ENCODE data around the gene EFCC1.
"Not testable (repeated sequence)": the region's sequence is repeated elsewhere in the genome, so short reads cannot be mapped to it uniquely, and the experiment has no call there.

EFCC1 gene

DNA sequence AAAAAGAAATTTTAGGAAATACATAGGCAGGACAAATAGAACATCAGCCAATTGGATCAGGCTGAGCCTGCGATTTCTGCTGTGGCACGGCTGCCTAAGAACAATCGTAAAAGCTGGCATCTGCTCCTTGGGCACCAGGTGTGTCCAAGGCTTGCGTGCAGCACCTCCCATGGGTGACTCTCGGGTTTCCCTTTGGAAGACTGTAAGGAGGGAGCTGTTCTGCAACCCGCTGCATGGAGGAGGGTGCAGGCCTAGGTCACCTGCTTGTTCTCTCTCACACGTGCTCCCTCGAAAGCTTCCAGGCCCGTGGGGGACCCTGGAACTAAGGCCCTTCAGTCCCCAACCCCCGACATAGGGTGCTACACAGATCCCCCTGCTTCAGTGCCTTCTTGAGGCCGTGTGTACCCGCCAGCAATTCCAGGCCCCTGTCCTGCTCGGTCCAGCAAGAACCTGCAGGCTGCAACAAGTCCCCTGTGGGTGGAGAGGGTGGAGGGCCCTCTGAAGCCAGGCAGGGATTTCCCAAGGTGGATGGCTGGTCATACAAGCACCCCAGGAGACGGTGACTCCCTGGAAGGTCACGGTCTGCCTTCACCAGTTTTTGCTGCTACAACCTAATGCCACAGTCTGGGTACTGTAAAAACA, 62.9 kb downstream of the EFCC1 start:
- H3K27me3 ChIP-seq (ENCODE audit: insufficient read depth, low read length), result no peaks in the 10 kb centered on the region
- H3K4me2 ChIP-seq (ENCODE audit: low read length), result no peak overlapping the region
- no CpG with 5 or more reads among the region's 15 CpGs for WGBS (ENCODE audit: extremely low coverage, insufficient coverage, insufficient read length)
- H4K8ac ChIP-seq (ENCODE audit: low read depth, low read length), result no peak overlapping the region
- H3K79me1 ChIP-seq (ENCODE audit: low read length), result no peaks in the 10 kb centered on the region
- H3K4me1 ChIP-seq (ENCODE audit: control insufficient read depth in 1 of 2, insufficient read depth in 2 of 2, low read length in 2 of 2), result no peaks in the 10 kb centered on the region
- H3K4me3 ChIP-seq (ENCODE audit: low read depth, low read length), result no peak overlapping the region
- no peak overlapping the region for H2AK5ac ChIP-seq (ENCODE audit: low read length)
- H3K9ac ChIP-seq (ENCODE audit: low read length), result no peak overlapping the region
- no peak overlapping the region for H2BK12ac ChIP-seq (ENCODE audit: low read length)
- H3K18ac ChIP-seq (ENCODE audit: low read length), result no peak overlapping the region
- no peak overlapping the region for H3K4ac ChIP-seq (ENCODE audit: low read depth, low read length)
- no peak overlapping the region for H3K14ac ChIP-seq (ENCODE audit: low read length)
- H2BK5ac ChIP-seq (ENCODE audit: low read depth, low read length, poor library complexity), result no peak overlapping the region
- no peak overlapping the region for H4K12ac ChIP-seq (ENCODE audit: low read depth, low read length)
- no peak overlapping the region for H3K27ac ChIP-seq (ENCODE audit: low read depth, low read length)
- no peak overlapping the region for H4K91ac ChIP-seq (ENCODE audit: low read depth, low read length)
- H3K79me2 ChIP-seq (ENCODE audit: control insufficient read depth, insufficient read depth, low read length, poor library complexity), result peaks cover 2% of the 10 kb centered on the region
- no peaks in the 10 kb centered on the region for H3K36me3 ChIP-seq (ENCODE audit: control insufficient read depth in 1 of 2, insufficient read depth in 2 of 2, low read length in 2 of 2)
- no peak for DNase-seq
- no peak overlapping the region for H2BK120ac ChIP-seq (ENCODE audit: insufficient read depth, low read length, poor library complexity)
- H2AFZ ChIP-seq (ENCODE audit: insufficient read depth, low read length, poor library complexity), result no peak overlapping the region
- H3K9me3 ChIP-seq (ENCODE audit: insufficient read depth, low read depth, low read length), result peaks cover 2% of the 10 kb centered on the region
- no peak overlapping the region for H3K23ac ChIP-seq (ENCODE audit: low read length)

DNA sequence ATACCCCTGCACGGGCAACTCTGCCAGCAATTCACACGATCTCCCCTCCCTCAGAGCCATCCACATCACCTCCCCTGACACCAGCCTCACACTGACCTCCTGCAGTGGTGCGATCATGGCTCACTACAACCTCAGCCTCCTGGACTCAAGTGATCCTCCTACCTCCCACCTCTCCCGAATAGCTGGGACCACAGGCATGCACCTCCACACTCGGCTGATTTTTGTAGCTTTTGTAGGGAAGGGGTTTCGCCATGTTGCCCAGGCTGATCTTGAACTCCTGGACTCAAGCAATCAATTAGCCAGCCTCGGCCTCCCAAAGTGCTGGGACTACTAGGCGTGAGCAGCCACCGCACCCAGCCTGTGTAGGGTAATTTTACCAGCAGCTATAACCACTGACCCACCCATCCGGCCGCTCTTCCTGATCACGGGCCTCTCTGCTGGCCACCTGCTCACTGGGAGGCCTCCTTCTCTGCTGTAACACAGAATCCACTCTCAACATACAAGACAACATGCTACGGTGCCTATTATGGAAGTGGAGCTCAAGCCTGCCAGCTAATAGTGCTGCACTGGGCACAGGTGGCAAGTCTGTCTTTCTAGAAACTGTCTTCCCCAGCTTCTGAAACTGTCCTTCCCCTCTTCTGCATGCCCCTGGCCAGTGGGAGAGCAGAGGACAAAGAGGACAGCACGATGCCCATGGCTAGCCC, 64.1 kb downstream of the EFCC1 start:
- WGBS (ENCODE audit: extremely low coverage, insufficient coverage, insufficient read length), result no CpG with 5 or more reads among the region's 14 CpGs
- Histone ChIP-seq H4K91ac (ENCODE audit: low read depth, low read length) (no peak overlapping the region), H2BK5ac (ENCODE audit: low read depth, low read length, poor library complexity) (no peak overlapping the region), H2BK12ac (ENCODE audit: low read length) (no peak overlapping the region), H3K4ac (ENCODE audit: low read depth, low read length) (no peak overlapping the region), H3K27ac (ENCODE audit: low read depth, low read length) (no peak overlapping the region), H2AK5ac (ENCODE audit: low read length) (no peak overlapping the region), H4K8ac (ENCODE audit: low read depth, low read length) (no peak overlapping the region), H3K79me2 (ENCODE audit: control insufficient read depth, insufficient read depth, low read length, poor library complexity) (no peaks in the 10 kb centered on the region), H3K18ac (ENCODE audit: low read length) (no peak overlapping the region), H3K4me2 (ENCODE audit: low read length) (no peak overlapping the region), H2BK120ac (ENCODE audit: insufficient read depth, low read length, poor library complexity) (no peak overlapping the region), H3K4me1 (ENCODE audit: control insufficient read depth in 1 of 2, insufficient read depth in 2 of 2, low read length in 2 of 2) (no peaks in the 10 kb centered on the region), H3K9me3 (ENCODE audit: insufficient read depth, low read depth, low read length) (peaks cover 2% of the 10 kb centered on the region), H3K79me1 (ENCODE audit: low read length) (no peaks in the 10 kb centered on the region), H3K9ac (ENCODE audit: low read length) (no peak overlapping the region), H3K14ac (ENCODE audit: low read length) (no peak overlapping the region), H3K23ac (ENCODE audit: low read length) (no peak overlapping the region), H2AFZ (ENCODE audit: insufficient read depth, low read length, poor library complexity) (no peak overlapping the region), H3K4me3 (ENCODE audit: low read depth, low read length) (peak overlapping the region; percentile 28), H3K36me3 (ENCODE audit: control insufficient read depth in 1 of 2, insufficient read depth in 2 of 2, low read length in 2 of 2) (no peaks in the 10 kb centered on the region), H4K12ac (ENCODE audit: low read depth, low read length) (no peak overlapping the region), H3K27me3 (ENCODE audit: insufficient read depth, low read length) (no peaks in the 10 kb centered on the region)
- no peak for DNase-seq

DNA sequence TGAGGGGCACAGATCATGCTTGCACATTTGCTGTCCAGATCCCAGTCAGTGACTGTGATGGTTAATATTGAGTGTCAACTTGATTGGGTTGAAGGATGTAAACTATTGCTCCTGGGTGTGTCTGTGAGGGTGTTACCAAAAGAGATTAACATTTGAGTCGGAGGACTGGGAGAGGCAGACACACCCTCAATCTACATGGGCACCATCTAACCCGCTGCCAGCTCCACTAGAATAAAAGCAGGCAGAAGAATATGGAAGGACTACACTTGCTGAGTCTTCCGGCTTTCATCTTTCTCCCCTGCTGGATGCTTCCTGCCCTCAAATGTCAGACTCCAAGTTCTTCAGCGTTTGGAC, 64.6 kb downstream of the EFCC1 start:
- Histone ChIP-seq H2AFZ (ENCODE audit: insufficient read depth, low read length, poor library complexity) (no peak overlapping the region), H2AK5ac (ENCODE audit: low read length) (no peak overlapping the region), H3K14ac (ENCODE audit: low read length) (no peak overlapping the region), H3K9ac (ENCODE audit: low read length) (no peak overlapping the region), H3K79me2 (ENCODE audit: control insufficient read depth, insufficient read depth, low read length, poor library complexity) (no peaks in the 10 kb centered on the region), H2BK5ac (ENCODE audit: low read depth, low read length, poor library complexity) (no peak overlapping the region), H4K8ac (ENCODE audit: low read depth, low read length) (no peak overlapping the region), H3K4me2 (ENCODE audit: low read length) (no peak overlapping the region), H3K4ac (ENCODE audit: low read depth, low read length) (no peak overlapping the region), H3K36me3 (ENCODE audit: control insufficient read depth in 1 of 2, insufficient read depth in 2 of 2, low read length in 2 of 2) (no peaks in the 10 kb centered on the region), H3K9me3 (ENCODE audit: insufficient read depth, low read depth, low read length) (peaks cover 2% of the 10 kb centered on the region), H3K18ac (ENCODE audit: low read length) (no peak overlapping the region), H3K79me1 (ENCODE audit: low read length) (no peaks in the 10 kb centered on the region), H2BK120ac (ENCODE audit: insufficient read depth, low read length, poor library complexity) (no peak overlapping the region), H4K91ac (ENCODE audit: low read depth, low read length) (no peak overlapping the region), H3K4me1 (ENCODE audit: control insufficient read depth in 1 of 2, insufficient read depth in 2 of 2, low read length in 2 of 2) (no peaks in the 10 kb centered on the region), H3K4me3 (ENCODE audit: low read depth, low read length) (no peak overlapping the region), H3K27ac (ENCODE audit: low read depth, low read length) (no peak overlapping the region), H3K27me3 (ENCODE audit: insufficient read depth, low read length) (no peaks in the 10 kb centered on the region), H3K23ac (ENCODE audit: low read length) (no peak overlapping the region), H2BK12ac (ENCODE audit: low read length) (no peak overlapping the region), H4K12ac (ENCODE audit: low read depth, low read length) (no peak overlapping the region)
- WGBS (ENCODE audit: extremely low coverage, insufficient coverage, insufficient read length), result no CpG with 5 or more reads among the region's 4 CpGs
- DNase-seq, result no peak

DNA sequence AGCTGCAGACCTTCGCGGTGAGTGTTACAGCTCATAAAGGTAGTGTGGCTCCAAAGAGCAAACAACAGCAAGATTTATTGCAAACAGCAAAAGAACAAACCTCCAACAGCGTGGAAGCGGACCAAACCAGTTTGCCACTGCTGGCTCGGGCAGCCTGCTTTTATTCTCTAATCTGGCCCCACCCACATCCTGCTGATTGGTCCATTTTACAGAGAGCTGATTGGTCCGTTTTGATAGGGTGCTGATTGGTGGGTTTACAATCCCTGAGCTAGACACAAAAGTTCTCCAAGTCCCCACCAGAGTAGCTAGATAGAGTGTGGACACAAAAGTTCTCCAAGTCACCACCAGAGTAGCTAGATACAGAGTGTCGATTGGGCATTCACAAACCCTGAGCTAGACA, 66.6 kb downstream of the EFCC1 start:
- H3K79me1 ChIP-seq (ENCODE audit: low read length); H3K14ac ChIP-seq (ENCODE audit: low read length); H4K91ac ChIP-seq (ENCODE audit: low read depth, low read length); H3K23ac ChIP-seq (ENCODE audit: low read length); DNase-seq; H4K8ac ChIP-seq (ENCODE audit: low read depth, low read length); H3K4me1 ChIP-seq (ENCODE audit: control insufficient read depth in 1 of 2, insufficient read depth in 2 of 2, low read length in 2 of 2); H2AFZ ChIP-seq (ENCODE audit: insufficient read depth, low read length, poor library complexity); H2AK5ac ChIP-seq (ENCODE audit: low read length); H3K79me2 ChIP-seq (ENCODE audit: control insufficient read depth, insufficient read depth, low read length, poor library complexity); H3K4me2 ChIP-seq (ENCODE audit: low read length); H3K27ac ChIP-seq (ENCODE audit: low read depth, low read length); H2BK5ac ChIP-seq (ENCODE audit: low read depth, low read length, poor library complexity); H3K4ac ChIP-seq (ENCODE audit: low read depth, low read length); H3K27me3 ChIP-seq (ENCODE audit: insufficient read depth, low read length); H3K9ac ChIP-seq (ENCODE audit: low read length); H3K4me3 ChIP-seq (ENCODE audit: low read depth, low read length); H4K12ac ChIP-seq (ENCODE audit: low read depth, low read length); H3K36me3 ChIP-seq (ENCODE audit: control insufficient read depth in 1 of 2, insufficient read depth in 2 of 2, low read length in 2 of 2); H2BK12ac ChIP-seq (ENCODE audit: low read length); H3K18ac ChIP-seq (ENCODE audit: low read length); H2BK120ac ChIP-seq (ENCODE audit: insufficient read depth, low read length, poor library complexity); H3K9me3 ChIP-seq (ENCODE audit: insufficient read depth, low read depth, low read length): not testable (repeated sequence)
- no CpG with 5 or more reads among the region's 7 CpGs for WGBS (ENCODE audit: extremely low coverage, insufficient coverage, insufficient read length)

Measured in trophoblast cell (in vitro differentiated cells and primary cell).